Adrenal gland (tissue), 12 donors: ENCODE measurements around the gene PRDM1. TPM values are rescaled to one million over a fixed set of nuclear protein-coding genes. Genes with fewer than 3 reads are reported as not detected.

Source experiments
- DNase-seq, 7 donors: peaks; one replicate each; pipeline ENCODE4 v3.0.0-alpha.2; 2019 to 2020
- H3K27ac ChIP-seq, 5 donors: fragments of 200-600 bp; sonication (generic) in 4 of 5; 1 replicate in 3 of 5; 2 replicates in 2 of 5; pipeline versions ENCODE4 v1.5.1 to v1.8.0; 2016 to 2020; ENCODE audit warnings: mild to moderate bottlenecking in 1 of 5
- H3K27me3 ChIP-seq: fragments of 200-600 bp; 2 replicates; pipeline ENCODE4 v1.8.0; 2021
- H3K36me3 ChIP-seq, 2 donors: fragments of 200-600 bp; replicated peaks in 1 of 2; 1 replicate in 1 of 2; 2 replicates in 1 of 2; pipeline versions ENCODE4 v1.5.1 to v1.8.0; 2018 to 2022
- H3K4me1 ChIP-seq, 2 donors: fragments of 200-600 bp; replicated peaks in 1 of 2; 1 replicate in 1 of 2; 2 replicates in 1 of 2; pipeline versions ENCODE4 v1.5.1 to v1.8.0; 2018 to 2021
- H3K4me3 ChIP-seq, 4 donors: fragments of 200-600 bp; sonication (generic) in 3 of 4; one replicate each; pipeline ENCODE4 v1.5.1; 2016 to 2018
- H3K9me3 ChIP-seq, 3 donors: fragments of 200-600 bp; sonication (generic) in 1 of 3; replicated peaks in 1 of 3; 1 replicate in 2 of 3; 2 replicates in 1 of 3; pipeline versions ENCODE4 v1.5.1 to v1.8.0; 2016 to 2021
- CTCF ChIP-seq, 6 experiments: fragments of 450-650 bp in 4 of 6; fragments of 200-600 bp in 2 of 6; sonication (generic) in 1 of 6; IDR thresholded peaks; 1 replicate in 5 of 6; 2 replicates in 1 of 6; pipeline versions ENCODE4 v1.5.1 to v1.8.0; 2016 to 2021; ENCODE audit warnings: antibody characterized with exemption in 6 of 6, mild to moderate bottlenecking in 2 of 6, moderate library complexity in 1 of 6
- POLR2A ChIP-seq, 2 donors: fragments of 450-650 bp; IDR thresholded peaks; one replicate each; pipeline ENCODE4 v1.6.1; 2017; ENCODE audit warnings: antibody characterized with exemption in 2 of 2, mild to moderate bottlenecking in 2 of 2, moderate library complexity in 1 of 2
- WGBS, 4 donors: extraction: QIAGEN DNeasy Blood & Tissue Kit in 2 of 4; methylation state at CpG; one replicate each; pipeline versions ENCODE4 v1.1.5 to v1.1.7; 2013 to 2017; 5-methylcytosine and 5-hydroxymethylcytosine counted together
- intact Hi-C, 2 donors: fragments of 100-400 bp; cut with DNase I; formaldehyde crosslinking; loops; one replicate each; pipeline versions ENCODE4 v1.14.1 to v1.15.0; 2022 to 2023
- polyA plus RNA-seq, 3 donors: library from polyadenylated mRNA; stranded (reverse); fragments of 200-250 nt in 2 of 3; fragments of 350-450 nt in 1 of 3; fragmentation: Illumina TruSeq in 1 of 3; extraction: RNeasy Lipid Tissue Mini Kit (QIAGEN cat#74804) in 1 of 3; gene quantifications; one replicate each; pipeline ENCODE4 v1.2.3, GENCODE V29; 2013 to 2014
- total RNA-seq, 9 donors: library from RNA; depleted of rRNA in 4 of 9; stranded (reverse); fragments of >200 nt in 4 of 9; fragments of 120-200 nt in 1 of 9; fragmentation: NEBNext Ultra II Directional in 1 of 9; extraction: Animal tissue kit (Norgen Biotek cat#: 25700) in 1 of 9; gene quantifications; one replicate each; pipeline versions ENCODE4 v1.1.0 to v1.2.4, GENCODE V29; 2013 to 2023
- donor health status: healthy with polysubstance abuse.
- donor health status: Bipolar disorder and iron deficiency.
- donor health status: DM: yes; HTN: yes; CAD: no.
- donor health status: DM: no; HTN: no; CAD: no.
- donor health status: DM: no; HTN: no; CAD: no.
- donor health status: DM: yes; HTN: yes; CAD: no.

PRDM1 gene
- total and polyA plus RNA-seq, 12 donors = 0.40 to 7.5 (median 3.7) TPM

GRCh38 chr6:106122938-106123656 lies 37.0 kb downstream of the PRDM1 start:
- WGBS, 4 donors = 73 to 84% (median 80%) methylated on average over 6 of the region's 6 CpGs
- H3K4me3 ChIP-seq = no peak overlapping the region
- H3K27ac ChIP-seq = no peak overlapping the region
- no peaks in the 10 kb centered on the region for H3K9me3 ChIP-seq
- intact Hi-C loops = no loop called here
- no peaks in the 10 kb centered on the region for H3K36me3 ChIP-seq
- DNase-seq = no peak
- no peaks in the 10 kb centered on the region for H3K4me1 ChIP-seq
- no peaks in the 10 kb centered on the region for H3K27me3 ChIP-seq
- TF ChIP-seq POLR2A (IDR thresholded peaks at IDR 0.05) (no peak), CTCF (IDR thresholded peaks at IDR 0.05) (no peak)

- Histone ChIP-seq H3K27ac (no peak overlapping the region), H3K27me3 (no peaks in the 10 kb centered on the region), H3K4me3 (no peak overlapping the region), H3K9me3 (no peaks in the 10 kb centered on the region), H3K4me1 (no peaks in the 10 kb centered on the region), H3K36me3 (no peaks in the 10 kb centered on the region)
- TF ChIP-seq POLR2A (IDR thresholded peaks at IDR 0.05) (no peak), CTCF (IDR thresholded peaks at IDR 0.05) (no peak)
- no peak for DNase-seq
- intact Hi-C loops = no loop called here
- WGBS, 4 donors = 62 to 66% (median 64%) methylated on average over 4 of the region's 4 CpGs
These were observed 37.9 kb downstream of the PRDM1 start for GRCh38 chr6:106124015-106124414.

GRCh38 chr6:106124437-106125430 lies 38.6 kb downstream of the PRDM1 start:
- H3K27ac ChIP-seq = no peak overlapping the region
- intact Hi-C loops = no loop called here
- H3K4me1 ChIP-seq = no peaks in the 10 kb centered on the region
- H3K36me3 ChIP-seq = no peaks in the 10 kb centered on the region
- 77 to 86% (median 80%) methylated on average over 10 of the region's 10 CpGs for WGBS, 4 donors
- no peaks in the 10 kb centered on the region for H3K9me3 ChIP-seq
- H3K4me3 ChIP-seq = no peak overlapping the region
- DNase-seq = no peak
- no peaks in the 10 kb centered on the region for H3K27me3 ChIP-seq
- TF ChIP-seq POLR2A (IDR thresholded peaks at IDR 0.05) (no peak), CTCF (IDR thresholded peaks at IDR 0.05) (no peak)

GRCh38 chr6:106125925-106126435 lies 39.8 kb downstream of the PRDM1 start:
- Histone ChIP-seq H3K9me3 (no peaks in the 10 kb centered on the region), H3K4me1 (no peaks in the 10 kb centered on the region), H3K36me3 (no peaks in the 10 kb centered on the region), H3K4me3 (no peak overlapping the region), H3K27ac (no peak overlapping the region), H3K27me3 (no peaks in the 10 kb centered on the region)
- WGBS, 4 donors = 80 to 86% (median 84%) methylated on average over 11 of the region's 11 CpGs
- no peak for TF ChIP-seq POLR2A (IDR thresholded peaks at IDR 0.05)
- no peak for TF ChIP-seq CTCF (IDR thresholded peaks at IDR 0.05)
- DNase-seq = no peak
- intact Hi-C loops = no loop called here
